ENCODE data around the gene TSHZ1.

DNA sequence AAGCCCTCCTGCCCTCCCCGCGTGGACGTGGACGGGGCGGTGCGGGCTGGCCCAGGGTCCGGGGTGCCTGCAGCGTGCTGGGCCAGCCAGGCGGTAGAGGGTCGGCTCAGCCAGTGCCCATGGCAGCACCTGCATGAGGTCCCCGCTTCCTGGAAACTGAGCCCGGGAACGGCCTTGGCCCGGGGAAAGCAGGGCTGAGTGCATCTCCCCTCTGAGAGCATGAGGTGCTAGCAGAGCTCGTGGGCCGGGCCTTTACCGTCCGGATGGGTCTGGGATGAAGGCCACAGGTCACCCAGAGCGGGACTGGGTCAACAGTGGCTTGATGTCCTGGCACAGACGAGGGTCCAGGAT is 39.8 kb downstream of the TSHZ1 start:
- TF ChIP-seq, protein P1, sequence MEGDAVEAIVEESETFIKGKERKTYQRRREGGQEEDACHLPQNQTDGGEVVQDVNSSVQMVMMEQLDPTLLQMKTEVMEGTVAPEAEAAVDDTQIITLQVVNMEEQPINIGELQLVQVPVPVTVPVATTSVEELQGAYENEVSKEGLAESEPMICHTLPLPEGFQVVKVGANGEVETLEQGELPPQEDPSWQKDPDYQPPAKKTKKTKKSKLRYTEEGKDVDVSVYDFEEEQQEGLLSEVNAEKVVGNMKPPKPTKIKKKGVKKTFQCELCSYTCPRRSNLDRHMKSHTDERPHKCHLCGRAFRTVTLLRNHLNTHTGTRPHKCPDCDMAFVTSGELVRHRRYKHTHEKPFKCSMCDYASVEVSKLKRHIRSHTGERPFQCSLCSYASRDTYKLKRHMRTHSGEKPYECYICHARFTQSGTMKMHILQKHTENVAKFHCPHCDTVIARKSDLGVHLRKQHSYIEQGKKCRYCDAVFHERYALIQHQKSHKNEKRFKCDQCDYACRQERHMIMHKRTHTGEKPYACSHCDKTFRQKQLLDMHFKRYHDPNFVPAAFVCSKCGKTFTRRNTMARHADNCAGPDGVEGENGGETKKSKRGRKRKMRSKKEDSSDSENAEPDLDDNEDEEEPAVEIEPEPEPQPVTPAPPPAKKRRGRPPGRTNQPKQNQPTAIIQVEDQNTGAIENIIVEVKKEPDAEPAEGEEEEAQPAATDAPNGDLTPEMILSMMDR (IDR thresholded peaks at IDR 0.05; ENCODE audit: poor library complexity, severe bottlenecking) = no peak
- TF ChIP-seq EP300 (conservative IDR thresholded peaks at IDR 0.05; ENCODE audit: poor library complexity, severe bottlenecking) (no peak), POLR2AphosphoS5 (IDR thresholded peaks at IDR 0.05) (no peak), EZH2 (IDR thresholded peaks at IDR 0.05; ENCODE audit: borderline replicate concordance, insufficient read depth, low read length, poor library complexity, severe bottlenecking) (no peak), RAD21 (conservative IDR thresholded peaks at IDR 0.05) (no peak)
- TF ChIP-seq, protein P2, sequence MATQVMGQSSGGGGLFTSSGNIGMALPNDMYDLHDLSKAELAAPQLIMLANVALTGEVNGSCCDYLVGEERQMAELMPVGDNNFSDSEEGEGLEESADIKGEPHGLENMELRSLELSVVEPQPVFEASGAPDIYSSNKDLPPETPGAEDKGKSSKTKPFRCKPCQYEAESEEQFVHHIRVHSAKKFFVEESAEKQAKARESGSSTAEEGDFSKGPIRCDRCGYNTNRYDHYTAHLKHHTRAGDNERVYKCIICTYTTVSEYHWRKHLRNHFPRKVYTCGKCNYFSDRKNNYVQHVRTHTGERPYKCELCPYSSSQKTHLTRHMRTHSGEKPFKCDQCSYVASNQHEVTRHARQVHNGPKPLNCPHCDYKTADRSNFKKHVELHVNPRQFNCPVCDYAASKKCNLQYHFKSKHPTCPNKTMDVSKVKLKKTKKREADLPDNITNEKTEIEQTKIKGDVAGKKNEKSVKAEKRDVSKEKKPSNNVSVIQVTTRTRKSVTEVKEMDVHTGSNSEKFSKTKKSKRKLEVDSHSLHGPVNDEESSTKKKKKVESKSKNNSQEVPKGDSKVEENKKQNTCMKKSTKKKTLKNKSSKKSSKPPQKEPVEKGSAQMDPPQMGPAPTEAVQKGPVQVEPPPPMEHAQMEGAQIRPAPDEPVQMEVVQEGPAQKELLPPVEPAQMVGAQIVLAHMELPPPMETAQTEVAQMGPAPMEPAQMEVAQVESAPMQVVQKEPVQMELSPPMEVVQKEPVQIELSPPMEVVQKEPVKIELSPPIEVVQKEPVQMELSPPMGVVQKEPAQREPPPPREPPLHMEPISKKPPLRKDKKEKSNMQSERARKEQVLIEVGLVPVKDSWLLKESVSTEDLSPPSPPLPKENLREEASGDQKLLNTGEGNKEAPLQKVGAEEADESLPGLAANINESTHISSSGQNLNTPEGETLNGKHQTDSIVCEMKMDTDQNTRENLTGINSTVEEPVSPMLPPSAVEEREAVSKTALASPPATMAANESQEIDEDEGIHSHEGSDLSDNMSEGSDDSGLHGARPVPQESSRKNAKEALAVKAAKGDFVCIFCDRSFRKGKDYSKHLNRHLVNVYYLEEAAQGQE (IDR thresholded peaks at IDR 0.05; ENCODE audit: borderline replicate concordance) = no peak

Data from neural cell (in vitro differentiated cells).